DMS153 treated with DMSO at 0.1 percent for 48 hours (cell line): Measurements from ENCODE around the gene ADAMTS17.
A peak's percentile ranks its signal among the peaks of the same experiment; 100 is the strongest.

Experiments
- DNase-seq: peaks from one replicate; lab custom pipeline; 2025; ENCODE audit not compliant: unreplicated experiment; lab: John Stamatoyannopoulos, UW

The ADAMTS17 gene

DNA sequence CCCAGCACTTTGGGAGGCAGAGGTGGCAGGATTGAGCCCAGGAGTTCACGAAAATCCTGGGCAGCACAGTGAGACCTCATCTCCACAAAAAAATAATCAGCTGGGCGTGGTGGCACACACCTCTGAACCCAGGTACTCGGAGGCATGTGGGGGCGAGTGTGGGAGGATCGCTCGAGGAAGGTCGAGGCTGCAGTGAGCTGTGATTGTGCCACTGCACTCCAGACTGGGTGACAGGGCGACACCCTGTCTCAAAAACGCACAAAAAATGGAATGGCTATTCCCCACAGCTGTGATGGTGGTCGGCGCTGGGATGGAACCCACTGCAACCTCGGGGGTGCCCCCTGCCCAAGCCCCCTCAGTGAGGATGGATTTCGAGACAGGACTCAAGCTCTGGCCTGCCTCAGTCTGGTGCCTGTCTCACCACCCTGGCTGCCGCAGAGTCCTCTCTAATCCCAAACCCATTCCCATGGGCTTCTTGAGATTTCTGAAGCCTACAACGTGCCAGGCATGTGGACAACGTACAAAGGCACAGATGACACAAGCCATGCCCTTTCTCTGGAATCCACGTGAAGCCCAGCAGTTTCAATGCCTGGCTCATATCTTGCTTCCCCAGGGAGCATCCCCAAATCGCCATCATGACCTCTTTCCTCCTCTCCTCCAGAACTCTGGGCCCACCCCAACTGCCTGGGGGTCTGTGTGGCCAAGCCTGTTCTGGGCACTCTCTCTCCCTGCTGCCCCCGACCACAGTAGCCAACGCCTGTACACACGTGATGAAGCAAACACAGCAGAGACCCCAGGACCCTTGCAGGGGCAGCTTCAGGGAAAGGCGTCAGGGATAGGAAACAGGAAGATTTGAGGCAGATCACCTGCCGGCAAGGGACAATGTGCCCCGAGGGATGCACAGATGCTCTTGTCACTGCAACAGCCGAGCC, 32.4 kb downstream of the ADAMTS17 start:
- DNase-seq: no peak

DNA sequence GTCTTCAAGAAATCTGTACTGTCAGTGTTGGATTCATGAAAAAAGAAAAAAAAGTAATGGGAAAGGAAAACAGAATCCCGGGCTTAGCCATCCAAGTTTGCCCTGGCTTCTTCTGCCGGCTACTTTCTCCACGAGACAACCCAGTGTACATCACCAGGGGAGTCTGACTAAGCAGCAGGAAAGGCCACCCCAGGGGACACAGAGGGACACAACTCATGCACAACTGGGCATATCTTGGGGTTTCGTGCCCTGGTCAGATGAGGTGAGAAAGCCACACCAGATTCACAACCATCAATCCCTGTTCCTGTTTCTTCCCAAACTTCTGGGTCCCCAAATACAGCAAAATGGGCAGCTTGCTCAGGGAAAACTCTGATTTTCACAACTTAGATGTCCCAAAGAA, 33.2 kb downstream of the ADAMTS17 start:
- no peak for DNase-seq

DNA sequence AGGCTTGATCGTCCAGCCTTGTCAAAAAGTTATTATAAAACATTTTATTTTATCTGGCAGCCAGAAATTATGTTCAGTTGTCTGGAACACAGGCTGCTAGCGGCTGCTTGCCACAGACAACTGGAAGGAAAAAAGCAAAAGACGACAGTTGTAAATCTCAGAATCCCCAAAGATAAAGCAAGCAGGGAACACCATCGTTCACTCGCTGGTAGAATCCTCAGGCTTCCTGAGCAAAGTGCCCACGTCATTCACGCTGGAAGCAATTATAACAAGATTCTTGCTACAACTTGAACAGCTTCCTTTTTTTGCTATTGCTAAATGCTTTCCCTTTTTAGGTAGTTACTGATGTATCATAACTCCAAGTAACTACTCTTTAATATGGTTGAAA, 33.6 kb downstream of the ADAMTS17 start:
- DNase-seq: no peak

DNA sequence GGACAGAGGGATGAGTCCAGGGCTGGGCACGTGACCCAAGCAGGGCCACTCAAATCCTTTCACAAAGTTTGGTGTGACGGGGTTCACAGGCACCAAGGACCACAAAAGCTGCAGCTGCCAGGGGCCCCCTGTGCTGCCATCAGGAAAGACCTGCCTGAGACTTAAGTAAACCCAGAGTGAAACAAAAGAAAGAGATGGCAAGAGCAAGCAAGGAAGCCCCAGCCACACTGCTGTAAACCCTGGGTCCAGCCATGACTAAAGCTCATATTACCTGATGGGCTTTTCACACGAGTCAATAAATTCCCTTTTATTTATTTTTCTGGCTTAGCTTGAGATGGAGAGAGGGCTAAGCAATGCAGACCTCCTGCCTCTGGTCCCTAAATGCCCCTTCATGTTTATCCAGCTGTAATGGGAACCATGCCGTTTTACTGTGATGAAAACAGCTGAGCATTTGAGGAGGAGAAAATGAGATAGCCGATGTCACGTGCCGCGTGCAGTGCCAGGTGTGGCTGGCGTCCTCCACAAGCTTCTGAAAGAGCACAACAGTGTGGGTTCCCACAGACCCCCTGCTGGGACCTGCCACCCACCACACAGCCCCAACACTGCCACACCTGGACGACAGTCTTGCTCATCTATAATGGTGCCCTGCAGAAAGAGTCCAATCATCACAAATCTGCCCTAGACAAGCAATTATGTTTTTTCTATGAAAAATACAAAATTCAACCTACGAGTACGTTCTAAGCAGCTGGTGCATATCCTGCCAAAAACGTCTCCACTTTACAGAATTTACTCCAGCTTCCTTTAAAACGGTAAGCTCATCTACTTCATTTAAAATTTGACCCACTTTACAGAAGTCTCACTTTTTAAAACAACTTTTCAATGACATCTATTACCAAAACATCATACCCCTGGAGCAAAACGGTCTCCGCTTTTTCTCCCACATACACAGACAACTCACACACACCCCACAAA, 34.2 kb downstream of the ADAMTS17 start:
- peak; percentile 10 for DNase-seq

DNA sequence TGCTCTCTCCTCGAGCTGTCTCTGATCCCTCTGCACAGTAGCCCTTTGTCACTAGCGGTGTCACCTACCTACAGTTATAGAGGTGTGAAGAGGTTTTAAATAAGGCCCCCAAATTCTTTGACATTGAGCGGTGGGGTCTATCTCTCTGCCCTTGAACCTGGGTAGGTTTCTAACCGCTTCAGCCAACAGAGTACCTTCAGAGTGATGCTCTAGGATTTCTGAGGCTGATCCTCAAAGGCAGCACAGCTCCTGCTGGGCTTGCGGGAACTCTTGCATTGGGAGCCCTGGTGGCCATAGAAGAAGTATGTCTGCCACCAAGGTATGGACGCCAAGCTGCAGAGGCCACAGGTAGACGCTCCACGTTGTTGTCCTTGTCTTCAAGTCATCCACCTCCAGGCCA, 35.7 kb downstream of the ADAMTS17 start:
- no peak for DNase-seq

DNA sequence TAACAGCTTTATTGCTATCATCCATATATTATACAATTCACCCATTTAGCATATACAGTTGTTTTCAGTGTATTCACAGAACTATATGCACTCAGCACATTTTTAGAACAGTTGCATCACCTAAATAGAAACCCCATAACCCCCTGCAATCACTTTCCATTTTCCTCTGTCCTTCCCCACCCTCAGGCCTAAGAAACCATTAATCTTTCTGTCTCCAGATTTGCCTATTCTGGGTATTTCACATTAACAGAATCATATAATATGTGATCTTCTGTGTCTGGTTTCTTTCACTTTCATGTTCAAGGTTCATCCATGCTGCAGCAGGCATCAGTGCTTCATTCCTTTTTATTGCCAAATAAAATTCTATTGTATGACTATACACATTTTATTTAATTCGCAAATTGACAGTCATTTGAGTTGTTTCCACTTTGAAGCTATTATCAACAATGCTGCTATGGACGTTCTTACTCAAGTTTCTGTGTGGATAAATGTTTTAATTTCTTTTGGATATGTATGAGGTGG, 39.8 kb downstream of the ADAMTS17 start:
- no peak for DNase-seq

DNA sequence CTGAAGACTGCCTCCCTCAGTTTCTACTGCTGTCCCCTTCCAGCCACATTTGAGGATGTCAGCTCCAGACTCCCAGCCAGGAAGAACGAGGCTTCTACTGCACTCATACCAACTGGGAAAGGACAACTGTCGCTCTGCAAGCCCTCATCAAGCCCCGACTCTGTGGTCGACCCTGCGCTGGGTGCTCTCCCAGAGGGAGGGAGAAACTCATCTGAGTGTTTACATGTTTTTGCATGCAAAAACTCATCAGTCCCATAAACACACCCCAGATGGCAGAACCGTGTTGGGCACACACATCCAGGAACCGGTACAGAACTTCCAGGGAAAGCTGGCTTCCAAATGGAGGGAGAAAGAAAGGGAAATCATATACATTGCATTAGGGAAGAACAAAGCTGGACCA, 43.5 kb downstream of the ADAMTS17 start:
- DNase-seq: no peak

DNA sequence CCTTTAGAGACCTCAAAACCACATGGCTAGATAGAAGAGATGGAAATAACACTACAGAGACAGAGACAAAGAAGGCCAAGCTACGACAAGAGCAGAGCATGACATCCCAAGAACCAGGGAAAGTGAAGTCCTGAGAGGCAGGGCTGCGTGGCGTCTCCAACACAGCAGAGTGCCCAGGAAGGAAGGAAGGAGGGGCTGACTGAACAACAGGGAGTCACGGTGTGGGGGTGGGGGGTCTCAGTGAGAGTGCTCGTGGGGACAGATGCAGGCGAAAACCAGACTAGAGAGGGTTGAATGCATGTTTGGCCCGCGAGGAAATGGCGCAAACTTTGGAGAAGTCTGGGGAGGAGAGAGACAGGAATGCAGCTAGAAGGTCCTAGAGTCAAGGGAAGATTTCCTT, 44.0 kb downstream of the ADAMTS17 start:
- DNase-seq: no peak

DNA sequence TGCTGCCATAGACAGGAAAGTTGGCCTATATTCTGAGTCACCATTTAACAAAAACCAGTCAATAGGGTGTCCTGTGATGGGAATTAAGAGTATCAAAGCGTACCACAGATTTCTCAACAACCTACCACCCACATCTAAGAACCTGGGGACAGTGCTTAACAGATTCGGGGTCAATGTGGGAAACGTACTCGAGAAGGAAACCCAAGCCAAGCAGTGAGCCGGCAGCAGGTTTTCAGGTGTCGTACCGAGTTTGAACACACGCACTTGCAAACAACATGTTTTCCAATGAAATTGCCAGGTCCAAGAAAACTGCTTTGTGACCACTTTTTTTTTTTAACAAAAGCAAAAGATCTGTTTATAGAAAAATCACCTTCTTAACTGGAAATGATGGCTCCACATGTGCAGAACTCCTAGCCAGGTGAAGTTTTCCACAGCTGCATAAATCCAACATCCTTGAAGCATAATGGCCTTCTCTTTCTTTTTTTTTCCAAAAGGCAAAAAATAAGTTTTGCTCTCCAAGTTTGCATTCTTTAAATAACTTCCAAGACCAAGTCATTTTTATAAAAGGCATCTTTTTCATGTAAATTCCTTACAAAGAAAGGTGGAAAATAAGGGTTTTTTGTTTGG, 45.7 kb downstream of the ADAMTS17 start:
- DNase-seq: no peak

DNA sequence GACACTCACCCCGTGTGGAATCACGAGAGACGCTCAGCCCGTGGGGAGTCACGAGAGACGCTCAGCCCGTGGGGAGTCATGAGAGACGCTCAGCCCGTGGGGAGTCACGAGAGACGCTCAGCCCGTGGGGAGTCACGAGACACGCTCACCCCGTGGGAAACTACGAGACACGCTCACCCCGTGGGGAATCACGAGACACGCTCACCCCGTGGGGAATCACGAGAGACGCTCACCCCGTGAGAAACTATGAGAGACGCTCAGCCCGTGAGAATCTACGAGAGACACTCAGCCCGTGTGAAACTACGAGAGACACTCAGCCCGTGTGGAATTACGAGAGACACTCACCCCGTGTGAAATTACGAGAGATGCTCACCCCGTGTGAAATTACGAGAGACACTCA, 49.8 kb downstream of the ADAMTS17 start:
- no peak for DNase-seq

DNA sequence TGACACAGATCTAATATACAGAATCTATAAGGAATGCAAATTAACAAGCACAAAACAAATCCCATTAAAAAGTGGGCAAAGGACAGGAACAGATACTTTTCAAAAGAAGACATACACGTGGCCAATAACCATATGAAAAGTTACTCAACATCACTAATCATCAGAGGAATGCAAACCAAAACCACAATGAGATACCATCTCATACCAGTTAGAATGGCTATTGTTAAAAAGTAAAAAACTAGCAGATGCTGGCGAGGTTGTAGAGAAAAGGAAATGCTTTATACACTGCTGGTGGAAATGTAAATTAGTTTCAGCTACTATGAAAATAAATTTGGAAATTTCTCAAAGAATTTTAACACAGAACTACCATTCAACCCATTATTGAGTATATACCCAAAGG, 50.7 kb downstream of the ADAMTS17 start:
- DNase-seq: no peak

DNA sequence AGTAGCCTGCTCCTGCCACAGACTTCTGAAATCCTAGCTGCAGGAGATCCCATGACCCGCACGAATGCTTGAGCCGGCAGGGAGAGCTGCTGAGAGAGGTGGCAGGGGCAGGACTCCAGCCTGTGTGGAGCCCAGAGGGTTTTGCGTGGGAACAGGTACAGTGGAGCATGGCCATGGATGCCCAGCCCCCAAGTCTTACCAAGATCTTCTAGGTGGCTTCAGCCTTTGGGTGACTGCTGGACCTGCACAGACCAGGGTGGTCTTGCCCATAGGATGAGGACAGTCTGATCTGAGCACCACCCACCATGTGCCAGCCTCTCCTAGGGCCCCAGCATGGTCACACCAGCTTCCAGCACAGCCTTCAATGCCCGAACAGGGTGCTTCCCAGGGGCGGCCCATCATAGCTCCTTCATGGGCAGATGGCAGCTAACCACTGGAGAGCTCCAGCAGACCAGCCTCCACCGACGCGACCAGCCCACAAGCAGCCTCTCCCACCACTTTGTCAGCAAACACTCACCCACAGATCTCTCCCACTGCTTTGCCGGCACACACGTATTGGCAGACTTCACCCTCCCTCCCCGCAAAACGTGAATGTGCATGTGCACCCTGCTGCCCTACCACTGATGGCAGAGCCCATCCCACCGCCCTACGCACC, 56.0 kb downstream of the ADAMTS17 start:
- DNase-seq: no peak

DNA sequence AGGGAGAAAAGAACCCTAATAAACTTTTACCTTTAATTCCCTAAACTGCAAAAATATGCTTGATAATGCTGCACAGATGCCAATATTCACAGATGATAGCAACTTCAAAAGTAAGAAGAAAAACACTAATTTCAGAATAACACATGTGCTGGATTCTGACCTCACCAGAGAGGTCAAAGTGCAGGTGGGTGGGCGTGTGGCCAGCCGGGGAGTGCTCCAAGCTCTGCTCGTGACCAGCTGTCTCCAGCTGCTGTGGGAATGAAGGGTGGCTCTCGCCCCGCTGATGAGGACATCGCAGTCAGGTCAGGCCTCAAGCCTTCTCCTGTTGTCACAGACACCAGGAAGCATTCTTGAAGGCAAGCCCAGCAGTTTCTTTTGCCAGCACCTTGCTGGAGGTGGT, 57.1 kb downstream of the ADAMTS17 start:
- no peak for DNase-seq

DNA sequence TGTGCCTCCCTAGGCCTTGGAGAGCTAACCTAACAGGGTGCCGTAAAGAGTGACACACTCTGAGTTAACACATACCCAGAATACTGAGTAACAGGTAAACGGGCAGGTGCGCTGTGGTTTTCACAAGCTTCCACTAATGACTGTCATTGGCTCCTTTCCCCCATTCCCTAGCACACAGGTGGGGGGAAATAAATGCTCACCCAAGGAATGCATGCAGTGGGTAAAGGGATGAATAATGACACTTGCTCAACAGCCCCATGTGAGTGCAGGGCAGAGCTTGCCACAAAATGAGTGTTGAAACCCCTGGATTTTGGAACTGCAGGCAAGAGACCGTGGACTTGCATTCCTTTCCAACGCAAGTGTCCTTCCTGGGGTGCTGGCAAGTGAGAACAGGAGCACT, 57.6 kb downstream of the ADAMTS17 start:
- DNase-seq: no peak

DNA sequence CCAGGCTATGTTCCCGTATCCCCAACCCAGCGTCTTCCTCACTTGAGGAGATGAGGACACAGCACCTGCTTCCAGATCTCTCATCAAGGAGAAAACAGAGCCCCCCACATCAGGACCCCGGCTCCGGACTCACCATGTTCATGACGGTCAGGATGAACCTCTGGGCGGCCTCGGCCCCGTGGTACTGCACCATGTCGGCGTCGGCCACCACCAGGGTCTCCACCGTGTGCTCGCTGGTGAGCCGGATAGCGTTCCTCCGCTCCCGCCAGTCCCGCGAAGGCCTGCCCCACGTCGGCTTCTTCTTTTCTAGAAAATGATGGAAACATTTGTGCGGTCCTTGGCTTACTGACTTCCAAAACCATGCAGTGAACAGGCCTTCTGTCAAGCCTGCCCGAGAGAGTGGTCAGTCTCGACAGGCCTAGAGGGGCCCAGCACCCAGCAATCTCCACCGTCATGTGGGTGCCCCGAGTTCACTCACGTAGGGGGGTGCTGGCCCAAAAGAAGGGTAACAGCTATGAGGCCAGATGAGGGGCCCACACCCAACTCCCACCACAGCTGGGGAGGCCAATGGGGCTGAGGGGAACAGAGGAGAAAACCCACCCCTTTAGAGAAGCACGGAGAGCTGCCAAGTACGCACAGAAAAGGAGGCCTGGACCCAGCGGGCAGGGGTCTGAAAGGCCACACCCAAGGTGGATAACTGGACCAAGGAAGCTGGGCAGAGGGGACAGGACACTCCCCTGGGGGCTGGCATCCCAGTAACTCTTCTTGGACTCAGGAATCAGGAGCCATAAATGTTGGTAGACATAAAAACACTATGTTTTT, 60.5 kb downstream of the ADAMTS17 start:
- DNase-seq: no peak

DNA sequence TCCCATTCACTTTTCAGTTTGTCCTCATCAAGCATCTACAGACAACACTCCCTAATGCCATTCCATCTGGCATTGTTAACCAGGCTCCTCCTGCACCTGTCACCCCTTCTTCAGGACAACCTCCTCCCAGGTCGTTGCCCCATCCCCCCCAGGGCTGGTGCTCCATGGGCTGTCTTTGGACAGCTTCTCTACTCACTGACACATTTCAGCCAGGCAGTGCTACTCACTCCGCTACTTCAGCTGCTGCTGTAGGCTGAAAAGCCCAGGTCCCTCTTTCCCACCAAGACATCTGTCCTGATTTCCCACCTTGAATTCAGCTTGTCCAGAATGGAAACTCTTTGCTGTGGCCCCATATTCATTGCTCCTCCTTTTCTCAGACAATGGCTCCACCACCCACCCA, 61.9 kb downstream of the ADAMTS17 start:
- DNase-seq: no peak

DNA sequence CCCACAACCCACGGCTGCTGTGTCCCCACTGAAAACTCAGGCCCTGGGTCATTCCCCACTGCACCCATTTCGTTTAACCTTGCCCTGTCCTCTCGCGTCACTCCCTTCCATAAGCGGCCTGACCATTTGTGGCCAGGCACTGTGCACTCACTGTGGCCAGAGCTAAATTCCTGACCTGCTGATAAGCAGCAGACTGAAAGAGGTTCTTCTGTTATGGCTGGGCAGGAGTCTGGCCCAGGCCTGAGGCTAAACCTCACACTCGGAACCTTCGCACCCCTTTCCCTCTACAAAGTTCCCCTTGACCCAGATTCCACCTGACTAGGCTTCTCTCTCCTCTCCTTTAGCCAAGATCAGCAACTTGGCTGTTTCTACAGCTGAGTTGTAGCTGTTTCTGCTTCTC, 62.3 kb downstream of the ADAMTS17 start:
- DNase-seq: no peak

DNA sequence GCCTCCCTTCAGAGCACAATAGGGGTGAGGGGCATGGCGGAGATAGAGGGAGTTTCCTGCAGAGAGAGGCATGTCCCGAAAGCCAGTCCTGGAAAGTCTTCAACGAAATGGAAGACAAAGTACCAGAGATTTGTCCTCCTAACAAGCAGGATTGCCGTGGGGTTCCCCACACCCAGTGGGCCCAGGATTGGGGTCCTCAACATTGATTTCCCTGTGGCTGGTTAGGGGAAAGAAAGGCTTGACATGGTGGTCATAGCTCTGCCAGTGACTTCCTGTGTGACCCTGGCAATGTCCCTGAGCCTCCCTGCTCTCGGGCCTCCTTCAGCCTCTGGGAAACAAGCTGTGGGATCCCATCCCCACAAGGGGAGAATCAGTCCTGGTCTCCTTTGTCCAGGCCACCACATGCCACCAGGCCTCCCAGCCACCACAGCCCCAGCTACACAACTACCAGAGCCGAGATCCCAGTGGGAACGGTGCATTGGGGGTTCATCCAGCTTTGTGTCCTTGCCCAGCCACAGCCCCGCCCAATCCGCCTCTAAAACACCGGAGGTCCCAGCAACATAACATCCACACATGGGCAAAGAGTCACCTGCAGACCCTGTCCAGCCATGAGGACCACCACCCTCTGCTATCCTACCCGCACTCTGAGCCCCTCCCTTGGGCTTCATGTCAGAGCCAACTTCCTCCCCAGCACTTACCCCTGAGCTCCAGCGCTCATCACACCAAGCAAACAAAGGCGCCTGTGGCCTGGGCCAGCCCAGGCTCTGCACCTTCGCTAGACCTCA, 63.0 kb downstream of the ADAMTS17 start:
- no peak for DNase-seq
